ENCODE measurements around the gene SRRM2. TPM values are rescaled to one million over a fixed set of nuclear protein-coding genes. Genes with fewer than 3 reads are reported as not detected.
A peak's percentile ranks its signal among the peaks of the same experiment; 100 is the strongest.

SRRM2 gene
- total and polyA plus RNA-seq, 9 of the 15 experiments (the other 6 are each of a cell fraction or from before 2014, with no cell fraction given): 26.7 to 563 (median 81.1) TPM

DNA sequence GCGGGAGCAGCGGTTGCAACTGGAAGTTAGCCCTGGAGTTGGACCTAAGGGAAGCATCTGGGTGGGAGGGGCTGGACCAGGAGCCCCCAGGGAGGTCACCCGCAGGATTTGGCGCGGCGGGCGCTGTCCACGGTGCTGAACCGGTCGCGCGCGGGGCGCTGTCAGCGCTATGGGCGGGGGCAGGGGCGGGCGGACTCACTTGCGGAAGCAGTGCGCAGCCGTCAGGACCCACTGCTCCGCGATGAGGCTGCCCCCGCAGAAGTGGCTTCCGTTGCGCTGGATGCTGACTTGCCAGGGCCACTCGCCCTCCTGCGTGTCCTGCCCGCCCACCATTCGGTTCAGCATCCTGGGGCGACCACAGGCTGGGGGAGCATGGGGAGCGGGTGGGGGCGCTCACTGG lies 36.9 kb upstream of the SRRM2 start (continued):
- peak; percentile 49; the same call in 1 of the 2 replicates for TF ChIP-seq AFF4 (CRISPR knock-in tag; IDR thresholded peaks at IDR 0.05)
- TF ChIP-seq ESRRB (CRISPR knock-in tag; IDR thresholded peaks at IDR 0.05; ENCODE audit: borderline replicate concordance): no peak
- peak; percentile 10 for TF ChIP-seq MEIS2 (IDR thresholded peaks at IDR 0.05; ENCODE audit: partially characterized antibody)
- no peak for TF ChIP-seq TEAD4 (IDR thresholded peaks at IDR 0.05; ENCODE audit: low read length)
- TF ChIP-seq TEAD4 (CRISPR knock-in tag; IDR thresholded peaks at IDR 0.05; ENCODE audit: borderline replicate concordance): peak; percentile 63; the same call in 1 of the 2 replicates
- TF ChIP-seq, protein P1, sequence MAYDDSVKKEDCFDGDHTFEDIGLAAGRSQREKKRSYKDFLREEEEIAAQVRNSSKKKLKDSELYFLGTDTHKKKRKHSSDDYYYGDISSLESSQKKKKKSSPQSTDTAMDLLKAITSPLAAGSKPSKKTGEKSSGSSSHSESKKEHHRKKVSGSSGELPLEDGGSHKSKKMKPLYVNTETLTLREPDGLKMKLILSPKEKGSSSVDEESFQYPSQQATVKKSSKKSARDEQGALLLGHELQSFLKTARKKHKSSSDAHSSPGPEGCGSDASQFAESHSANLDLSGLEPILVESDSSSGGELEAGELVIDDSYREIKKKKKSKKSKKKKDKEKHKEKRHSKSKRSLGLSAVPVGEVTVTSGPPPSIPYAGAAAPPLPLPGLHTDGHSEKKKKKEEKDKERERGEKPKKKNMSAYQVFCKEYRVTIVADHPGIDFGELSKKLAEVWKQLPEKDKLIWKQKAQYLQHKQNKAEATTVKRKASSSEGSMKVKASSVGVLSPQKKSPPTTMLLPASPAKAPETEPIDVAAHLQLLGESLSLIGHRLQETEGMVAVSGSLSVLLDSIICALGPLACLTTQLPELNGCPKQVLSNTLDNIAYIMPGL (CRISPR knock-in tag; IDR thresholded peaks at IDR 0.05): peak; percentile 65; the same call in 1 of the 2 replicates
- peak; percentile 60 for TF ChIP-seq NR2C2 (CRISPR knock-in tag; IDR thresholded peaks at IDR 0.05)
- TF ChIP-seq NR2C2 (tag; IDR thresholded peaks at IDR 0.05): no peak
- TF ChIP-seq TEAD1 (CRISPR knock-in tag; IDR thresholded peaks at IDR 0.05): peak in 1 of 2 experiments; percentile 69; a peak in 1 of 4 replicates
- 0 out of 2 replicates have a peak, but pooled peaks have one; percentile 62 for TF ChIP-seq FOXK1 (CRISPR knock-in tag; IDR thresholded peaks at IDR 0.05; ENCODE audit: borderline replicate concordance)
- TF ChIP-seq ZBTB7A (IDR thresholded peaks at IDR 0.05; ENCODE audit: borderline replicate concordance, control insufficient read depth, low read depth, low read length): peak; percentile 93
- TF ChIP-seq LCOR (CRISPR knock-in tag; IDR thresholded peaks at IDR 0.05): peak; percentile 51; the same call in 1 of the 2 replicates
- TF ChIP-seq POLR2G (IDR thresholded peaks at IDR 0.05; ENCODE audit: low read depth, low read length): 0 out of 2 replicates have a peak, but pooled peaks have one; percentile 12
- TF ChIP-seq ZNF224 (CRISPR knock-in tag; IDR thresholded peaks at IDR 0.05): 0 out of 2 replicates have a peak, but pooled peaks have one; percentile 61
- TF ChIP-seq, protein P2, sequence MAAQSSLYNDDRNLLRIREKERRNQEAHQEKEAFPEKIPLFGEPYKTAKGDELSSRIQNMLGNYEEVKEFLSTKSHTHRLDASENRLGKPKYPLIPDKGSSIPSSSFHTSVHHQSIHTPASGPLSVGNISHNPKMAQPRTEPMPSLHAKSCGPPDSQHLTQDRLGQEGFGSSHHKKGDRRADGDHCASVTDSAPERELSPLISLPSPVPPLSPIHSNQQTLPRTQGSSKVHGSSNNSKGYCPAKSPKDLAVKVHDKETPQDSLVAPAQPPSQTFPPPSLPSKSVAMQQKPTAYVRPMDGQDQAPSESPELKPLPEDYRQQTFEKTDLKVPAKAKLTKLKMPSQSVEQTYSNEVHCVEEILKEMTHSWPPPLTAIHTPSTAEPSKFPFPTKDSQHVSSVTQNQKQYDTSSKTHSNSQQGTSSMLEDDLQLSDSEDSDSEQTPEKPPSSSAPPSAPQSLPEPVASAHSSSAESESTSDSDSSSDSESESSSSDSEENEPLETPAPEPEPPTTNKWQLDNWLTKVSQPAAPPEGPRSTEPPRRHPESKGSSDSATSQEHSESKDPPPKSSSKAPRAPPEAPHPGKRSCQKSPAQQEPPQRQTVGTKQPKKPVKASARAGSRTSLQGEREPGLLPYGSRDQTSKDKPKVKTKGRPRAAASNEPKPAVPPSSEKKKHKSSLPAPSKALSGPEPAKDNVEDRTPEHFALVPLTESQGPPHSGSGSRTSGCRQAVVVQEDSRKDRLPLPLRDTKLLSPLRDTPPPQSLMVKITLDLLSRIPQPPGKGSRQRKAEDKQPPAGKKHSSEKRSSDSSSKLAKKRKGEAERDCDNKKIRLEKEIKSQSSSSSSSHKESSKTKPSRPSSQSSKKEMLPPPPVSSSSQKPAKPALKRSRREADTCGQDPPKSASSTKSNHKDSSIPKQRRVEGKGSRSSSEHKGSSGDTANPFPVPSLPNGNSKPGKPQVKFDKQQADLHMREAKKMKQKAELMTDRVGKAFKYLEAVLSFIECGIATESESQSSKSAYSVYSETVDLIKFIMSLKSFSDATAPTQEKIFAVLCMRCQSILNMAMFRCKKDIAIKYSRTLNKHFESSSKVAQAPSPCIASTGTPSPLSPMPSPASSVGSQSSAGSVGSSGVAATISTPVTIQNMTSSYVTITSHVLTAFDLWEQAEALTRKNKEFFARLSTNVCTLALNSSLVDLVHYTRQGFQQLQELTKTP (IDR thresholded peaks at IDR 0.05; ENCODE audit: low read depth in 1 of 2, partially characterized antibody in 2 of 2): peak in 1 of 2 experiments; percentile 60
- TF ChIP-seq CXXC5 (CRISPR knock-in tag; IDR thresholded peaks at IDR 0.05): peak; percentile 59
- 0 out of 2 replicates have a peak, but pooled peaks have one; percentile 32 for TF ChIP-seq ZNF197 (CRISPR knock-in tag; IDR thresholded peaks at IDR 0.05; ENCODE audit: low read depth)
- peak; percentile 72 for TF ChIP-seq ATF1 (CRISPR knock-in tag; IDR thresholded peaks at IDR 0.05)
- no peak for TF ChIP-seq ATF1 (tag; IDR thresholded peaks at IDR 0.05)
